ENCODE data around the gene RMC1. TPM values are rescaled to one million over a fixed set of nuclear protein-coding genes. Genes with fewer than 3 reads are reported as not detected.

Gene RMC1
- total and polyA plus RNA-seq, 8 donors, result 7.7 to 31.9 (median 10.7) TPM

DNA sequence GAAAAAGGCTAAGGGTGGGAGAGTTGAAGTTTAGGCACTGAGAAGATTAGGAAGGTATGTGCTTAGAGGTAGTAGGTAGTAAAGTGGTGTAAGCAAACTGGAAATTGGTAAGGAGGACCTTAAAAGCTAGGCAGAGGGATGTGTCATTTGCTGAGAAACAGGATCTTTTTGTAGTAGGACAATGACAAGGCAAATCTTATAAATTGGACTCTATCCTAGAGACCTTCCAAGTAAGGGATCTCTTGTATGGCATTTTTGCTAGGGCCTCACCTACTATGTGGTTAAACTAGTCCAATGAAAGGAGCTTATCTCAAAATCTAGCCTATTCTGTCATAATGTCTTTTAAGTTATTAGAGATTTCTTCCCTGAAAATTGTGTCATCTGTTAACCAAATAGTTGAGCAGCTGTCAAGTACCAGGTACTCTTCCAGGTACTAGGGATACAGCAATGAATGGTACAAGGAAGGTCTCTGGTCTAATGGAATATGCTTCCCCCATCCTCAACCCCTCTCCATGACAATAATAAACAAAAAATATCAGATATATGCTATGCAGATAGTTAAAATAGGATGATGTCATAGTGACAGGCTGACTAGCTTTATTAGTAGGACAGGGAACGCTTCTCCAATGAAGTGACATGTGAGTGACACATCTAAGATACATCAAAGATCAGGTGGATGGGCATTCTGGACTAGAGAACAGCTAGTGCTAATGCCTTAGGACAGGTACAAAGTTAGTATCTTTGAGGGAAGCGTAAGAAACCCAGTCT lies 32.5 kb upstream of the RMC1 start:
- H3K27ac ChIP-seq, result no peak overlapping the region
- H3K27me3 ChIP-seq, result no peaks in the 10 kb centered on the region
- H3K36me3 ChIP-seq, result peaks cover 6 to 96% (median 42%) of the 10 kb centered on the region in 3 donors
- no peak for FAIRE-seq
- H3K4me1 ChIP-seq, result no peaks in the 10 kb centered on the region
- ATAC-seq, result no peak
- no peak for TF ChIP-seq CTCF (IDR thresholded peaks at IDR 0.05)
- no peaks in the 10 kb centered on the region for H3K9me3 ChIP-seq
- no peak overlapping the region for H3K4me3 ChIP-seq
- DNase-seq, result no peak
- intact Hi-C loops (cut with DNase I), result no loop called here
- WGBS, 2 donors, result 91 to 99% methylated on average over 2 of the region's 2 CpGs

DNA sequence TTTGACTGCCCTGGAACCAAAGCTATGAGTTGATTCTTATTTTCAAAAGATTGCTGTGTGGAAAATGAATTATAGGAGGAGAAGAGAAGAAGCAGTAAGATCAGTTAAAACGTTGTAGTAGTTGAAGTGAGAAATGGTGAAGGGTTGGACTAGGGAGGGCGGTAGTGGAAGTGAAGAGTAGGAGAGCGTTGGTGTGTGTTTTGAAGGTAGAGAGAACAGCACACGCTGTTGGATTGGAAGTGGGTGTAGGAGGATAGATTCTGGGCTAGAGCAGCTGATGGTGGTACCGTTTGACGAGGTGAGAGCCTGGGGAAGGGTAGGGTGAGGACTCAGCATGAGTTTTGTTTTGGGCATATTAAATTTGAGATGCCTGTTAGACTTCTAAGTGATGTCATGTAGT lies 31.8 kb upstream of the RMC1 start:
- no peak for FAIRE-seq
- no peaks in the 10 kb centered on the region for H3K27me3 ChIP-seq
- TF ChIP-seq CTCF (IDR thresholded peaks at IDR 0.05), result no peak
- intact Hi-C loops (cut with DNase I), result no loop called here
- WGBS, 2 donors, result 86 to 97% methylated on average over 6 of the region's 6 CpGs
- H3K4me1 ChIP-seq, result no peaks in the 10 kb centered on the region
- H3K9me3 ChIP-seq, result no peaks in the 10 kb centered on the region
- H3K27ac ChIP-seq, result no peak overlapping the region
- H3K4me3 ChIP-seq, result no peak overlapping the region
- no peak for DNase-seq
- ATAC-seq, result no peak
- H3K36me3 ChIP-seq, result peaks cover 6 to 96% (median 44%) of the 10 kb centered on the region in 3 donors

- H3K36me3 ChIP-seq, result peaks cover 6 to 67% (median 39%) of the 10 kb centered on the region in 3 donors
- 87 to 91% methylated on average over 3 of the region's 3 CpGs for WGBS, 2 donors
- no peaks in the 10 kb centered on the region for H3K27me3 ChIP-seq
- FAIRE-seq, result no peak
- H3K9me3 ChIP-seq, result no peaks in the 10 kb centered on the region
- peak in 1 of 4 donors; percentile 25 for ATAC-seq
- DNase-seq, result no peak
- H3K4me3 ChIP-seq, result no peak overlapping the region
- no peak overlapping the region for H3K27ac ChIP-seq
- intact Hi-C loops (cut with DNase I), result no loop called here
- no peaks in the 10 kb centered on the region for H3K4me1 ChIP-seq
- TF ChIP-seq CTCF (IDR thresholded peaks at IDR 0.05), result no peak
These were observed 23.3 kb upstream of the RMC1 start for GRCh38 chr18:23479829-23480505.

DNA sequence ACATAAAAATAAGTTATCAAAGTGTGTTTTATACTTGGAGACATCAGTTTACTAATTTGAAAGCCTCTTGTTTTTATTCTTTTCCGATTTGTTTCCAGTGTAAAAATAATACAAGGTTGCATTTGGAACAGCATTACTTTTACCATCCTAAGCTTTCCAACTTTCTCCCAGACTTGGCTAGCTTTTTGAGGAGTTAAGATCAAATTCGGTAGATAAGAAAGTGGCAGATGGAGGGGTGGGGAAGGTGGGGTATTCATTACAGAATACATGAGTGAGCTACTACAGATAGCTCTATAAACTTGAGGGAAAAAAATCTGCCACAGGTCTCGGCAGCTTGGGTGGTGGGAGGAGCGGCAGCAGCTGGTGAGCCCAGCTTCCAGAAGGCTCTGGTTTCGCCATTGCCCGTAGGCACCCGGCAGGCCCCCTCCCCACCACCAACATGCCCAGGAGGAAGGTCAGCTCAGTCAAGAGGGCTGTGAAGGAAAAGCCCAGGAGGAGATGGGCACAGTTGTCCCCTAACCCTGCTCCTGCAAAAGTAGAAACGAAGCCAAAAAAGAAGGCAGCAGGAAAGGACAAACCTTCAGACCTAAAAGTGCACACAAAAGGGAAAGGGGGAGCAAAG lies 18.6 kb upstream of the RMC1 start:
- TF ChIP-seq CTCF (IDR thresholded peaks at IDR 0.05), result no peak
- 67 to 76% methylated on average over 8 of the region's 8 CpGs for WGBS, 2 donors

More for the DNA sequence above, 18.6 kb upstream of the RMC1 start:
- H3K27ac ChIP-seq, result no peak overlapping the region
- ATAC-seq, result peak in 1 of 4 donors; percentile 23
- no peaks in the 10 kb centered on the region for H3K27me3 ChIP-seq
- no peak for DNase-seq
- H3K4me1 ChIP-seq, result peaks cover 0 to 6% (median 5%) of the 10 kb centered on the region in 3 donors
- no peaks in the 10 kb centered on the region for H3K9me3 ChIP-seq
- no peak for FAIRE-seq
- intact Hi-C loops (cut with DNase I), result no loop called here
- no peak overlapping the region for H3K4me3 ChIP-seq
- peaks cover under 1 to 21% (median 8%) of the 10 kb centered on the region in 3 donors for H3K36me3 ChIP-seq
